NCI-H1048 (cell line): ENCODE measurements around the gene RANBP10.
"Not testable (repeated sequence)": the region's sequence is repeated elsewhere in the genome, so short reads cannot be mapped to it uniquely, and the experiment has no call there.

Experiments used
- DNase-seq: peaks from one replicate; lab custom pipeline; 2025; lab: John Stamatoyannopoulos, UW

RANBP10 gene

GRCh38 chr16:67806428-67807147 is at the start of gene RANBP10, which contains the start of gene TSNAXIP1:
RANBP10 (minus strand) TSS chr16:67806560; CDS start chr16:67806536, 24 bp downstream.
TSNAXIP1 (plus strand) TSS chr16:67806889; CDS start chr16:67807150, 261 bp downstream.
- peak; percentile 77 for DNase-seq

- no peak for DNase-seq
These were observed 49.4 kb upstream of the RANBP10 start for GRCh38 chr16:67855789-67856188.

GRCh38 chr16:67853670-67854069 is 47.3 kb upstream of the RANBP10 start:
- no peak for DNase-seq

GRCh38 chr16:67848118-67848517 is 41.8 kb upstream of the RANBP10 start:
- no peak for DNase-seq

GRCh38 chr16:67847064-67847861 is 40.9 kb upstream of the RANBP10 start, which contains the start of gene CENPT:
CENPT (minus strand) TSS chr16:67847693; CDS start chr16:67833859, 13,834 bp downstream.
- DNase-seq, result no peak

- peak; percentile 70 for DNase-seq
These were observed 40.1 kb upstream of the RANBP10 start, which contains the start of gene NUTF2 for GRCh38 chr16:67846320-67847063. NUTF2 (plus strand) TSS chr16:67846933; CDS start chr16:67865131, 18,198 bp downstream.

- no peak for DNase-seq
These were observed 39.6 kb upstream of the RANBP10 start for GRCh38 chr16:67846063-67846319.

- DNase-seq, result no peak
These were observed 39.1 kb upstream of the RANBP10 start for GRCh38 chr16:67845291-67846062.

GRCh38 chr16:67844497-67844896 is 38.1 kb upstream of the RANBP10 start:
- no peak for DNase-seq

GRCh38 chr16:67843343-67843765 is 37.0 kb upstream of the RANBP10 start:
- no peak for DNase-seq

GRCh38 chr16:67842509-67843342 is 36.4 kb upstream of the RANBP10 start:
- DNase-seq, result no peak

GRCh38 chr16:67841816-67842508 is 35.6 kb upstream of the RANBP10 start, which contains the start of gene THAP11:
THAP11 (plus strand) TSS chr16:67842320; CDS start chr16:67842555, 235 bp downstream.
- DNase-seq, result peak; percentile 39

- DNase-seq, result no peak
These were observed 34.9 kb upstream of the RANBP10 start for GRCh38 chr16:67841198-67841815.

GRCh38 chr16:67837811-67838210 is 31.5 kb upstream of the RANBP10 start:
- no peak for DNase-seq

- not testable (repeated sequence) for DNase-seq
These were observed 30.8 kb upstream of the RANBP10 start for GRCh38 chr16:67837190-67837589.

- DNase-seq, result no peak
These were observed 27.9 kb upstream of the RANBP10 start for GRCh38 chr16:67834242-67834614.

GRCh38 chr16:67833415-67834241 is 27.3 kb upstream of the RANBP10 start:
- peak; percentile 62 for DNase-seq

GRCh38 chr16:67833030-67833414 is 26.7 kb upstream of the RANBP10 start:
- no peak for DNase-seq

- no peak for DNase-seq
These were observed 22.3 kb upstream of the RANBP10 start for GRCh38 chr16:67828651-67829050.
